Measurements from ENCODE around the gene FNDC8. TPM values are rescaled to one million over a fixed set of nuclear protein-coding genes. Genes with fewer than 3 reads are reported as not detected.
A peak's percentile ranks its signal among the peaks of the same experiment; 100 is the strongest.
"Not testable (repeated sequence)": the region's sequence is repeated elsewhere in the genome, so short reads cannot be mapped to it uniquely, and the experiment has no call there.

FNDC8 gene
- total RNA-seq, 1 experiment from 2014 or later: not detected

GRCh38 chr17:35132099-35132498 is 10.7 kb downstream of the FNDC8 start:
- no peak for DNase-seq (ENCODE audit: low spot score)
- in situ Hi-C loops (cut with HindIII; ENCODE audit: low sequenced_read_pairs): no loop called here

GRCh38 chr17:35132816-35133550 is 11.6 kb downstream of the FNDC8 start:
- in situ Hi-C loops (cut with HindIII; ENCODE audit: low sequenced_read_pairs): no loop called here
- DNase-seq (ENCODE audit: low spot score): no peak

- in situ Hi-C loops (cut with HindIII; ENCODE audit: low sequenced_read_pairs): no loop called here
- DNase-seq (ENCODE audit: low spot score): no peak
Measured at GRCh38 chr17:35135322-35135721, 13.9 kb downstream of the FNDC8 start.

GRCh38 chr17:35138218-35138617 is 16.8 kb downstream of the FNDC8 start:
- DNase-seq (ENCODE audit: low spot score): no peak

GRCh38 chr17:35141681-35142466 is 20.5 kb downstream of the FNDC8 start, which contains the start of gene NLE1:
TSS of gene NLE1 (minus strand) at chr17:35142303. CDS start at chr17:35142275, 28 bp downstream.
- in situ Hi-C loops (cut with HindIII; ENCODE audit: low sequenced_read_pairs): no loop called here
- DNase-seq (ENCODE audit: low spot score): peak; percentile 78

More at GRCh38 chr17:35138218-35138617, 16.8 kb downstream of the FNDC8 start:
- in situ Hi-C loops (cut with HindIII; ENCODE audit: low sequenced_read_pairs): no loop called here

GRCh38 chr17:35142467-35142796 is 21.0 kb downstream of the FNDC8 start:
- DNase-seq (ENCODE audit: low spot score): no peak
- in situ Hi-C loops (cut with HindIII; ENCODE audit: low sequenced_read_pairs): no loop called here

- no peak for DNase-seq (ENCODE audit: low spot score)
Measured at GRCh38 chr17:35144840-35145239, 23.4 kb downstream of the FNDC8 start.

GRCh38 chr17:35146214-35146833 is 24.9 kb downstream of the FNDC8 start:
- in situ Hi-C loops (cut with HindIII; ENCODE audit: low sequenced_read_pairs): no loop called here
- DNase-seq (ENCODE audit: low spot score): no peak

More at GRCh38 chr17:35144840-35145239, 23.4 kb downstream of the FNDC8 start:
- in situ Hi-C loops (cut with HindIII; ENCODE audit: low sequenced_read_pairs): no loop called here

- in situ Hi-C loops (cut with HindIII; ENCODE audit: low sequenced_read_pairs): no loop called here
Measured at GRCh38 chr17:35147375-35147905, 26.0 kb downstream of the FNDC8 start, which contains the start of gene UNC45B. TSS of gene UNC45B (plus strand) at chr17:35147817. CDS start at chr17:35148264, 447 bp downstream.

GRCh38 chr17:35148144-35148543 is 26.7 kb downstream of the FNDC8 start:
- in situ Hi-C loops (cut with HindIII; ENCODE audit: low sequenced_read_pairs): no loop called here
- DNase-seq (ENCODE audit: low spot score): no peak

More at GRCh38 chr17:35147375-35147905, 26.0 kb downstream of the FNDC8 start, which contains the start of gene UNC45B:
- DNase-seq (ENCODE audit: low spot score): no peak

GRCh38 chr17:35149941-35150340 is 28.5 kb downstream of the FNDC8 start:
- in situ Hi-C loops (cut with HindIII; ENCODE audit: low sequenced_read_pairs): no loop called here
- DNase-seq (ENCODE audit: low spot score): no peak

GRCh38 chr17:35151080-35151479 is 29.7 kb downstream of the FNDC8 start:
- in situ Hi-C loops (cut with HindIII; ENCODE audit: low sequenced_read_pairs); DNase-seq (ENCODE audit: low spot score): not testable (repeated sequence)

GRCh38 chr17:35152421-35153140 is 31.2 kb downstream of the FNDC8 start:
- DNase-seq (ENCODE audit: low spot score): no peak
- in situ Hi-C loops (cut with HindIII; ENCODE audit: low sequenced_read_pairs): no loop called here

- DNase-seq (ENCODE audit: low spot score): no peak
- in situ Hi-C loops (cut with HindIII; ENCODE audit: low sequenced_read_pairs): no loop called here
Measured at GRCh38 chr17:35154196-35155165, 33.1 kb downstream of the FNDC8 start.

- in situ Hi-C loops (cut with HindIII; ENCODE audit: low sequenced_read_pairs): no loop called here
- DNase-seq (ENCODE audit: low spot score): no peak
Measured at GRCh38 chr17:35155246-35155645, 33.8 kb downstream of the FNDC8 start.

- no peak for DNase-seq (ENCODE audit: low spot score)
- in situ Hi-C loops (cut with HindIII; ENCODE audit: low sequenced_read_pairs): no loop called here
Measured at GRCh38 chr17:35159940-35160339, 38.5 kb downstream of the FNDC8 start.

- in situ Hi-C loops (cut with HindIII; ENCODE audit: low sequenced_read_pairs): no loop called here
- DNase-seq (ENCODE audit: low spot score): no peak
Measured at GRCh38 chr17:35160354-35161201, 39.2 kb downstream of the FNDC8 start.

Measured in G401 (cell line).